Astrocyte of the hippocampus (primary cell): ENCODE results near the gene COL18A1.

Source experiments
- DNase-seq: peaks from one replicate; pipeline ENCODE4 v3.0.0; 2011; ENCODE audit warnings: low read depth, low spot score

The COL18A1 gene

DNA sequence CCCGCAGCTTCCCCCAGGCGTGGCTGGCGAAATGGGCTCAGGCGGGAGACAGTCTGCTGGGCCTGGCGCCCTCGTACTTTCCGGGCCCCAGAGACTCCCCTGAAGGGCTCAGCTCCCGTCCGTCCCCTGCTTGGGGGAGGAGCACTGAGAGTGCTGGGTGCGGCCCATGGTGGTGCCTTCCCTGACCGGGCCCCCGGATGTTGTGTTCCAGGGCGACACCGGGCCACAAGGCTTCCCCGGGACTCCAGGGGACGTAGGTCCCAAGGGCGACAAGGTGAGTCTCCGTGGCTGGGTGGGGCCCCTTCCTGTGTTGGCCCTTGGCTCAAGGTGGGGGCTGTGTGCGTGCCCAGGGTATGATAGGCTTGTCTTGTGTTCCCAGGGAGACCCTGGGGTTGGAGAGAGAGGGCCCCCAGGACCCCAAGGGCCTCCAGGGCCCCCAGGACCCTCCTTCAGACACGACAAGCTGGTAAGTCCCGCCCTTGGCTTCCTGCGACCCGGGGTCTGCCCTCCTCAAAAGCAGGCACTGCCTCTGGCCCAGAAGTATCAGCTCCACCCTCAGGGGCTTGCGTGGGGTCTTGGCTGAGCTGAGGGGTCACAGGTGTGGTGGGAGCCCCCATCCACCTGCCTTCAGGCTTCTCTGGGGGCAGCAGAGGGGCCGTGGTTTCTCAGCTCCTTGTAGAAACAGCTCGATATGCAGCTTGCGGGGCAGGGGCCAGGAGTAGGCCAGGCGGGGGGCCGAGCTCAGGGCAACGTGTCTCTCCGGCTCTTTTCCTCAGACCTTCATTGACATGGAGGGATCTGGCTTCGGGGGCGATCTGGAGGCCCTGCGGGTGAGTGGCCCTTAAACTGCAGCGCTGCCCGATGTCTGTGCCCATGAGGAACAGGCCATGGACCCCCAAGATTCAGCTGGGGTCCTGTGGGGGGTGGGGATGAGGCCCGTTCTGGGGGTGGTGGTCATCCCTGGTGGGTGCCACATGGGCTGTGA lies 75.0 kb downstream of the COL18A1 start:
- no peak for DNase-seq

DNA sequence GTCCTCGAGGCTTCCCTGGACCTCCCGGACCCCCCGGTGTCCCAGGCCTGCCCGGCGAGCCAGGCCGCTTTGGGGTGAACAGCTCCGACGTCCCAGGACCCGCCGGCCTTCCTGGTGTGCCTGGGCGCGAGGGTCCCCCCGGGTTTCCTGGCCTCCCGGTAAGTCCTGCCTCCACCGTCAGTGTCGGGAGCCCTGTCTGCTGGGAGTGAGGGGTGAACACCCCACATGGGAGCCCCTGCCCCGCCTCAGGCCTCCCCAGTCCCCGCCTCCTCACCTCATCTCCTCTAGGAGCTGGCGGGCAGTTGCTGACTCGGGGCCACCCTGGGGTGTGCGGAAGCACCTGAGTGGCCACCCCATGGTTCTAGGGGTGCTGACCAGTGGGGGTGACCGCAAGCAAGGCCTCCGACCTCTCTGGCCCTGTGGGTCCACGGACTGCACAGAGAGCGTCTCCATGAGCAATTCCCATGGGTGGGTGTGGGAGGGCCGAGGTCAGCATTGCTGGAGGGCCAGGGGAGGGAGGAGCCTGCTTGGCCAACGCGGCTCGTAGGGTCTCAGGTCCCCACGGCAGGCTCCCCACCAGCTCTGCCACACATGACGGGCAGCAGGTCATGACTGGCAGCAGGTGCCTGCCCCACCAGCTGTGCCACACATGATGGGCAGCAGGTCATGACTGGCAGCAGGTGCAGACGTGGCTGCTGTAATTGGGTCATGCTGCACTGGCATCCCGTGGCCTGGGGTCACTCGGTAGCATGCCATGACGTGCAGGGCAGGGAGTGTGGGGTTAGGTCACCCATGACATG lies 75.9 kb downstream of the COL18A1 start:
- no peak for DNase-seq

DNA sequence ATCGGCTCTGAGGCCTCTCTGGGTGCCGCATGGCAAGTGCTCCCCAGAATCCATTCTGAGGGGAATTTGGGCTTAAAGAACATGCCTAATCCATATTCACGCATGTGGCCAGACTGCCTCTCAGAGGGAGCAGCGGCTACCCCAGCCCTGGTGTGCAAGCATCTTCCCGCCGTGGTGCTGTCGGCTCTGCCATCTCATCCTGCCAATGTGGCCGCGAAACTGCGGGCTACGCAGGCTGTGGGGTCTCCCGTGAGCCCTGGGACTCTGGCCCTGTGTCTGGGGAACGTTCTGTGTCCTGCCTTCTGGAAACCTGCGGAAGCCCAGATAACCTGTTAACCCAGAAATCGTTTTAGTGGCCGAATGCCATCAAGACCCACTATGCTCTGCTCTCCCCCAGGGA lies 76.6 kb downstream of the COL18A1 start:
- no peak for DNase-seq

DNA sequence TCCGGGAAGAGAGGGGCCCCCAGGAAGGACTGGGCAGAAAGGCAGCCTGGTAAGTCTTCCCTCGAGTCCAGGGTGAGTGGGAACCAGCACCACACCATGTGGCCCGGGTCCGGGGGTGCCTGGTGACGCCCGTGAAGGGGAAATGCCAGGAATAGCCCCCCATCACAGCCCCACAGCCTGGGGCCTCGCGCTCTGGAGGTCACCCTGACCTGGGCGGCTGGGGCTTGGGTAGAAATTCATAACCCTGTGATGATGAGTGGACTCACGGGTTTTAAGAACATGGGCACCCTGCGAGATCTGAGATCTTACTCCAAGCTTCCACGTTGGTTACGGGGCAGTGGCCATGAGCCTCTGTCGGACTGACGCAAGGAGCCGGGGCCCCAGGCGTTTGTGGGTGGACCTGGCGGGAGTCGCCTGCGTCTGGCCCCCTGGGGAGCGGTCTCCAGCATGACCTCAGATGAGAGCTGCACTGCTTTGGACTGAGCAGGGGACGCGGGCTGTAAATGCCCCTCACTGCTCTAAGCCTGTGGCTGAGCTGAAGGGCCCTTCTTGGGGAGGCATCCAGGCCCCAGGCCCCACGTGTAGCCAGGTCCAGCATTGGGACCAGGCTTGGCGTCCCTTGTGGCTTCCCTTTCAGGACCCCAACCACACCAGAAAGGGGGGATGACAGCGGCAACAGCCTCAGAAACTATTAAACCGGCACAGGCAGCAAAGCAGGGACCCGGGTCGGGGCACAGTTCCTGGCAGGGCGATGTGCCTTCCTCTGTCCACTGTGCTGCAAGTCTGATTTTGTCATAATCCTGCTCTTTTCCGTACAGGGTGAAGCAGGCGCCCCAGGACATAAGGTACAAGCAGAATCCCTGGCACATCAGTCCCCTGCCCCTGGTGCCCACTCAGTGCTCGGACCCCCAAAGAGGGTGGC lies 77.3 kb downstream of the COL18A1 start:
- no peak for DNase-seq

DNA sequence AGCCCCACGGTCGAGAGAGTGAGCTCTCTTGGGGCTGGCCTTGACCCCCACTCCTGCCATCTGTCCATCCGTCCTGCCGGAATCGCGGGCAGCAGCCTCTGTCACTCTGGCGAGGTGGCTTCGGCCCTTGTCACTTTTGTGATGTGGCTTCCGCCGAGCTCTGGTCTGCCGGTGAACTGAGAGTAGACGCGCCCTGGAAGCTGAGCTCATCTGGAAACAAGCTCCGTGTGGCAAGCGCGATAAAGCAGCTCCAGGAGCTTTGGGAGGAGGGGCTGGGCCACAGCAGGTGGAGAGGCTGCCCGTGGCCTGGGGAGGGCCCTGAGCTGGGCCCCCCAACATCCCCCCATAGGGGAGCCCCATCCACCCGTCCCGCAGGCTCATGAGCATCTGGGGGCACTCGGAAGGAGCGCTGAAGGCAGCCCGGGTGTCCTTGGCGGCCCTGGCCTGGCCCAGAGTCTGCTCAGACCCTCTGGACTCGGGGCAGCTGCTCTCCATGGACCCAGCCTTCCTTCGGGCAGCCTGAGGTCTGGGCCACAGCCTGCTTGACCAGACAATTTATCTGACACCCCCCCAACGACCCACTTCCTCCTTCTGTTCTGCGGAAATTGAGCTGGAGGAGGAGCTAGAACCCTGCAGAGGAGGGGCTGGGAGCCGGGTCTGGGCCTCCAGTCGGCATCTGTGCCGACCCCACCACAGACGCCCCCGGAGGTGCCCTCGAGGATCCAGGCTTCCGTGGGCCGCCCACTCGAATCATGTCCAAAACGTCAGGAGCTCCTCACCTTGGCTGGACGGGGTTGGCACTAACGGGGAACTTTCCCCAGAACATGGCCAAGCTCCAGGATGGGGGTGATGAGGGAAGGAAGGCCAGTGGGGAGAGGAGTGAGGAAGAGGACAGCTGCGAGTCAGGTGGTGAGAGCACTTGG lies 78.2 kb downstream of the COL18A1 start:
- no peak for DNase-seq

DNA sequence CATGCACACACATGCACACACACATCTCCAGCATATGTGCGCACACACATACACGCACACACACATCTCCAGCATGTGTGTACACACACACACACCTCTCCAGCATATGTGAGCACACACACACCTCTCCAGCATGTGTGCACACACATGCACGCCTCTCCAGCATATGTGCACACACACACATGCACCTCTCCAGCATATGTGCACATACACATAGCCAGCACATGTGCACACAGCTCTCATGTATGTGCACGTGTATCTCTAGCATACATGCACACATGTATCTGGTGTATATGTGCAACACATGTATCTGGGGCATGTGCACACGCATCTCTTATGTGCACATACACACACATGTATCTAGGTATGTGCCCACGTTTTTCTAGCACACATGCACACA lies 79.4 kb downstream of the COL18A1 start:
- DNase-seq, result no peak

DNA sequence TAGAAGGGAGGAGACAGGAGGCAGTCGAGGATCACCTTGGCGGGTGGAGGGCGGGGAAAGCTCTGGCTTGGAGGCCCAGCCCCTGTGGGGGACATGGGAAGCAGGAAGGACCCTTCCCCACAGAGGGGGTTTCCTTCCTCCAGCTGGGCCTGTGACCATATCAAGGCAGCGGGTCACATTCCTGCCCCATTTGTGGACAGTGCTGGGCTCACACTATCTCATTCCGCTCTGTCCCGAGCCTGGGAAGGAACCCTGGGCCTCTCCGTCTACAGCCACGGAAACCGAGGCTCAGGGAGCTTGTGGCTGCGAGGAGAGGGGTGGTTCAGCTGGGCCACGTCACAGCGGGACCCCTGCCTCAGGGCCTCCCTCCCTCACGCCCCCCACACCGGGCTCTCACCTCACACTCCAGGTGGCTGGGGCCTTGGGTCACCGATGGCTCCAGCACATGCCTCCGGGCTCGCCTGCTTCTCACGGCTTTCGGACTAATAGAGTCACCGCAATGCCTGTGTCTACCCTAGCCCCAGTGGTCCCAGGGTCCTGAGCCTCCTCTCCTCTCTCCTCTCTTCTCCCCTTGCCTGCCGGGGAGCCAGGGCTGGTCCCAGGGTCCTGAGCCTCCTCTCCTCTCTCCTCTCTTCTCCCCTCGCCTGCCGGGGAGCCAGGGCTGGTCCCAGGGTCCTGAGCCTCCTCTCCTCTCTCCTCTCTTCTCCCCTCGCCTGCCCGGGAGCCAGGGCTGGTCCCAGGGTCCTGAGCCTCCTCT lies 80.9 kb downstream of the COL18A1 start:
- DNase-seq, result no peak

DNA sequence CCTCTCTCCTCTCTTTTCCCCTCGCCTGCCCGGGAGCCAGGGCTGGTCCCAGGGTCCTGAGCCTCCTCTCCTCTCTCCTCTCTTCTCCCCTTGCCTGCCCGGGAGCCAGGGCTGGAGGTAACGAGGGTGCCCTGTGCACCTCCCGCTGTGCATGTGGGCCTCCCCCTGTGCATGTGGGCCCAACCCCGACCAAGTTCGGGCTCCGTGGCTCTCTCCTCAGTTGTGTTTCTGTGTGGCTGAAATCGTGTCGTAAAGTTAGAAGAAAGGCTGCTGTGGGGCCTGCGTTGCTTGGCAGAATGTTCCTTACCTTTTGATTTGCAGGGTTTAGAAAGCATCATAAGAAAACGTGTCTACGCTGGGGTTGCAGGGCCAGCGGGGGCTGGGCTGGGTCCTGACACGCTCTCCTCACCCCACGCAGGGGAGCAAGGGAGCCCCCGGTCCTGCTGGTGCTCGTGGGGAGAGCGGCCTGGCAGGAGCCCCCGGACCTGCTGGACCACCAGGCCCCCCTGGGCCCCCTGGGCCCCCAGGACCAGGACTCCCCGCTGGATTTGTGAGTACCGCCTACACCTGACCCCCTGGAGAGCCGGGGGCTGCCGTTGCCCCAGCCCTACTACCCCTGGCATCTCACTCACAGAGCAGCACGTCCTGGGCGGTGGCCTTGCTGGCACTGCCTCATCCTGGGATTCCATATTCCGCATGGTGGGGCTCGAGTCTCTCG lies 81.6 kb downstream of the COL18A1 start:
- DNase-seq, result no peak

DNA sequence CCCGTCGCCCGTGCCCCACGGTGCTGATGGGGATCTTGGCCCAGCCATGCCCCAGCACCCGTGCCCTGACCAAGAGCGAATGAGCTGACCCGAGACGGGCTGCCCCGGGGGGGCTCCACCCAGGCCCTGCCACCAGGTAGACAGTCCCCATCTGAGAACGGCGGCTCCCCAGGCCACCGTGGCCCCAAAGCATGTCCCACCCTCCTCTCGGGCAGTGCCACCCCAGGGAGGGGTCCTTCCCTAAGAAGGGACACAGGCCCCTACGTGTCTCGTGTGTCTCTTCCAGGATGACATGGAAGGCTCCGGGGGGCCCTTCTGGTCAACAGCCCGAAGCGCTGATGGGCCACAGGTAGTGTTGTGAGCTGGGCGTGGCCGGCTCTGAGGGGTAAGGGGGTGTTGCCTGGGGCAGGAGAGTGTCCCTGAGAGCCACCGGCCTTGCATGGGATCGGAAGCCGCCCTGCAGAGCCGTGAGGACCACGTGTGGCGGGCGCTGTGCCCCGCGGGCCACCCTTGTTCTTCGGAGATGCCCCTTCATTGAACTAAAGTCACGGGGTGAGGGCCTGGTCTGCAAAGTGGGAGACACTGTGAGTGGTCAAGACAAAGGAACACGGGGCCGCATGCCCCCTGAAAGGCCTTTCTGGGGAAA lies 82.3 kb downstream of the COL18A1 start:
- DNase-seq, result no peak

DNA sequence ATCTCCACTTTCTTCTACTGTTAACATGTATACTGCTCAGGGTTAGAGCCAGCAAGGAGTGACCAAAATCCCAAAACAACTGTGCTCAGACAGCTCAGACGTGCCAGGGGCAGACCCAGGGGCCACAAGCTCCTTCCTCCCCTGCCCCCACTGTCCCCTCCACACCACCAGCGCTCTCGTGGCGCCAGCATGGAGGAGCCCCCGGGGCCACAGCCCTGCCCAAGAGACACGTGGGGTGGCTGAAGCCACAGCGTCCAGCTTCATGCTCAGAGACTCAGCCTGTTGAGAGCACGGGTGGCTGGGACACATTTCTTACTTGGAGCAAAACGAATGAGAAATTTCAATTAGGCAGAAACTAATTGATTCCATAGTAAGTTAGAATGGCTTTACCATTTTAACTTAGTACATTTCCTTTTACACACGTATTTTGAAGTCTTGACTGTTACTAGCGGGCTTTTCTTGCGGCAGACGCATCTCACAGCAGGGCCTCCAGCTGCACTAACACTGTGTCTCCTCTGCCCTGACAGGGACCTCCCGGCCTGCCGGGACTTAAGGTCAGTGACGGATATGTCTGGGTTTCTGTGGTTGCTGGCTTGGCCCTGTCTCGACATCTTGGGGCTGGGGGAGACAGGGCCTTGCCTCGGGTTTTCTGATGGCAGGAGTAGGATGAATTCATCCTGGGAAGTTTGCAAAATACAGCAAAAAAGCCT lies 83.1 kb downstream of the COL18A1 start:
- DNase-seq, result peak; percentile 24

DNA sequence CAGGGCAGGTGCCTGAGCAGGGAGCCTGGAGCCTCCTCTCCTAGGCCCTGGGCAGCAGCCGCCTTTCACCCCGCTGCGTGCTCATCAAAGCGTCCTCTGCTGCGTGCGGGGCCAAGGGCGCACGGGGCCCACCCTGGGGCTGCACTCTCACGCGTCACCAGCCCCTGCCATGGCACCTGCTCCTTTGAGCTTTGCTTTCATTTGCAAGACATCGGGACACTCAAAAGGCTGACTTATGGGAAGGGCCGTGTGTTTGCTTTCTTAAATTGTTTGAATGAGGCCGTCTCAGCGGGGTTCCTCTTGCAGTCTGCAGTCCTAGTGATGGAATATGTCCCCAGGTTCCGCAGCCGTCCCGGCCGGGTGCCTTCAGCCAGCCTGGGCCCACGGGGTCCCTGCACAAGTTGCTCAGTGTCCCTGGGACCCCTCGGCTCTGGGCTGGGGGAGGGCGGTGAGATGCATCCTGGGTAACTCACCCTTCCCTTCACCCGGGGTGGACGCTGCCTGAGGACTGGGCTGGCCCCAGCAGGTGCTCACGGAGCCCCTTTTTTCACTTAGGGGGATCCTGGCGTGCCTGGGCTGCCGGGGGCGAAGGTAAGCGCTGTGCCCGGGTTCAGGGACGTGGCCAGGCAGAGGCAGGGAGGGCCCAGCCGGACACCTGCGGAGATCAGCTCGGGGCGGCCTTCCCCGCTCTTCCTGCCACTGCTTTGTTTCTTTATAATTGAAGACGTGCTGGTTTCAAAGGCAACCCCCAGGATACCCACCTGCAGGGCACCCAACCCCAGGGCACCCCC lies 84.2 kb downstream of the COL18A1 start:
- no peak for DNase-seq

DNA sequence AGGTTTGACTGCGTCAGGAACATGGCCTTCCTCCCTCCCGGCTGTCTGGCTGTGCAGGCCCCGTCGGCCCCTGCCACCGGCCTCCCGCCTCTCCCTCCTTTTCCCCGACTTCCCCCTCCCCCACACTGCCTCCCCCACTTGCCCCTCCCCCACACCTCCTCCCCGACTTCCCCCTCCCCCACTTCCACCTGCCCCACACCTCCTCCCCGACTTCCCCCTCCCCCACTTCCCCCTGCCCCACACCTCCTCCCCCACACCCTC lies 84.7 kb downstream of the COL18A1 start:
- no peak for DNase-seq

DNA sequence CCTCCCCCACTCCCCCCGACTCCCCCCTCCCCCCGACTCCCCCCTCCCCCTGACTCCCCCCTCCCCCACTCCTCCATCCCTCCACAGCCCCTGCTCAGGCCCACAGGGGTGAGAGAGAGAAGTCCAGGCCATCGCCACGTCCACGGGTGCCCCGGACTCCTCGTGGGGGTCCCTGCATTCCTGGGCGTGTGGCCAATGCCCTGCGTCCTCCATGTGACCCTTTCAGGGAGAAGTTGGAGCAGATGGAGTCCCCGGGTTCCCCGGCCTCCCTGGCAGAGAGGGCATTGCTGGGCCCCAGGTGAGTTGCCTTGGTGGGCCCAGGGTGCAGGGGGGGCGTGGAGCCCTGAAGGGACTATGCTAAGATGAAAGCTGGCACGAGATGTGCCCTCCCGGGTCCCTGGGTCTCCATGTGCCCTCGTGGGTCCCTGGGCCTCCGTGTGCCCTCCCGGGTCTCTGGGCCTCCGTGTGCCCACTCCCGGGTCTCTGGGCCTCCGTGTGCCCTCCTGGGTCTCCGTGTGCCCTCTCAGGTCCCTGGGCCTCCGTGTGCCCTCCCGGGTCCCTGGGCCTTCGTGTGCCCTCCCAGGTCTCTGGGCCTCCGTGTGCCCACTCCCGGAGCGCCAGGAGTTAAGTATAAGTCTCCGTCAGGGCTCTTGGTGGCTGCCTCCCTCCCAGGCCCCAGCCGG lies 85.2 kb downstream of the COL18A1 start:
- no peak for DNase-seq

DNA sequence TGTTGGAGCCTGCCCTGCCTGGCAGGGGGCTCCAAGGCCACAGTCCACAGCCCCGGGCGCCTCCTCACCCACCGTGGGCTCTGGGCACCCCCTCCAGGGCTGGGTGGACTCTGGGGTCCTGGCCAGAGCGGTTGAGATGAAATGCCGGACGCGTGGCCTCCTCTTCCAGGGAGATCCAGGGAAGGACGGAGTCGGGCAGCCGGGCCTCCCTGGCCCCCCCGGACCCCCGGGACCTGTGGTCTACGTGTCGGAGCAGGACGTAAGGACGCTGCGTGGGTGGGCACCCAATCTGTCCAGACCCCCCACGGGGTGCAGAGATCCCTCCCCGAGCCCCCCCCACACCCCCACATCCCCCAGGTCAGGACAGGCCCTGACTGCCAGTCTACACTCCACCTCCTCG lies 86.1 kb downstream of the COL18A1 start:
- no peak for DNase-seq

DNA sequence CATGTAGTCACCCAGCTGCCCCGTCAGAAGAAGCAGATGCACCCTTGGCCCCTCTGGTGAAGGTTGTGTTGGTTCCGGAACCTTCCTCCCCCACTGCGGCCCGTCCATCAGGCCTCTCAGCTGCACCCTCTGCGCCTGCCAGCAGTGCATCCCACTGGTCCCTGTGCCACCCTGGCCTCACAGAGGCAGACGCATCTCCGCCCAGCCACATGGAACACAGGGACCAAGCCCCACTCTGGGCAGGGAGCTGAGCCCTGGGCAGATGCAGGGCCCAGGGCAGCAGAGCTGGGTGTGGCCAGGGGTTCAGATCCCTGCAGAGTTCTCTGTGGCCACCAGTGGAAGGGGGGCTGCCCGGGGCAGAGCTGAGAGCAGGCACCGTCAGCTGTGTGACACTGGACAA lies 86.7 kb downstream of the COL18A1 start:
- no peak for DNase-seq

DNA sequence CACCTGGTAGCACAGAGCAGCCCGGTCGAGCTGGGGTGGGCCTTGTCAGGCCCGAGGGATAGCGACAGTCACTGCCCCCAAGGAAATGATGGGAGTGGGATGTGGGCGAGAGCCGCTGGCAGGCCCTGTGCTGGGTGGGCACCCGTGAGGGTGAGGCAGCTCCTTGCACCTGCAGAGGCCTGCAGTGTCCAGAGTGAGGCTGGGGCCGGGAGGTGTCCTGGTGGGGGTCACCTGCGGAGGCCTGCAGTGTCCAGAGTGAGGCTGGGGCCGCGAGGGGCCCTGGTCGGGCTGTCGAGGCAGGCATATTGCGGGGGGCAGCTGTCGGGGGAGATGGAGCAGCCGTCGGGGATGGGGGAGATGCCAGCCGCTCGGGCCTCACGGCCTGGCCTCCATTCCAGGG lies 87.8 kb downstream of the COL18A1 start:
- DNase-seq, result no peak
